Transverse colon (tissue), 3 donors: Measurements from ENCODE around the gene SLC12A7.

Experiments
- CTCF ChIP-seq, 5 experiments: fragments of 200-600 bp in 3 of 5; fragments of 450-650 bp in 2 of 5; sonication (generic) in 3 of 5; IDR thresholded peaks; 1 replicate in 2 of 5; 2 replicates in 3 of 5; pipeline ENCODE4 v1.5.1; 2016 to 2017; ENCODE audit warnings: antibody characterized with exemption in 5 of 5, inconsistent platforms in 3 of 5, mild to moderate bottlenecking in 2 of 5, moderate library complexity in 1 of 5
- EP300 ChIP-seq: sonication (generic); formaldehyde crosslinking; IDR thresholded peaks from one replicate; pipeline ENCODE4 v1.6.1; 2017; ENCODE audit warnings: antibody characterized with exemption, low read depth

GRCh38 chr5:1161108-1161832 is 49.4 kb upstream of the SLC12A7 start:
- TF ChIP-seq EP300: no peak
- TF ChIP-seq CTCF (IDR thresholded peaks at IDR 0.05): no peak
